HCT116 (cell line): ENCODE measurements around the gene TMBIM6. TPM values are rescaled to one million over a fixed set of nuclear protein-coding genes. Genes with fewer than 3 reads are reported as not detected.

ENCODE experiments used
- ATAC-seq: fragments of 200-7000 bp; cut with Tn5 transposase; 2 replicates; pipeline ENCODE4 v1.9.1; 2020; ENCODE audit warnings: mild to moderate bottlenecking, moderate library complexity
- BruUV-seq: library from RNA; stranded (reverse); fragments of 400-500 nt; replicated peaks from 2 replicates; lab custom pipeline; 2021; lab: Mats Ljungman, UMichigan
- CTCF ChIA-PET: fragments of 300-600 bp; sonication (Branson Sonifier 250); formaldehyde crosslinking; loops from one replicate; lab custom pipeline; 2021; ENCODE audit warnings: antibody characterized with exemption; lab: Charles Lee
- POLR2A ChIA-PET: fragments of 300-600, 350-600 bp; sonication (Branson Sonifier 250); formaldehyde crosslinking; loops from one replicate; lab custom pipeline; 2021; ENCODE audit warnings: antibody characterized with exemption; lab: Charles Lee
- RAD21 ChIA-PET, 2 experiments: fragments of 300-600 bp; sonication (Branson Sonifier 250); formaldehyde crosslinking; loops; one replicate each; lab custom pipeline; 2023; ENCODE audit warnings: low total read pairs in 2 of 2; ENCODE audit not compliant: uncharacterized antibody in 2 of 2, unreplicated experiment in 2 of 2, low non-redundant PET in 1 of 2; lab: Charles Lee
- DNase-seq: peaks from one replicate; pipeline ENCODE4 v3.0.0-alpha.2; 2010; ENCODE audit warnings: low read depth, low spot score
- H2AFZ ChIP-seq: fragments of 200-600 bp; shearing (Covaris generic), sonication (generic); 2 replicates; pipeline ENCODE4 v1.6.1; 2017; ENCODE audit warnings: low read depth, mixed run types, mixed read lengths, antibody characterized with exemption, low read length; ENCODE audit not compliant: poor library complexity, severe bottlenecking
- H3K27ac ChIP-seq: 2 replicates; pipeline ENCODE4 v1.5.1; 2012; ENCODE audit warnings: low read depth, low read length
- H3K27me3 ChIP-seq: fragments of 200-600 bp; sonication (generic); 2 replicates; pipeline ENCODE4 v1.6.1; 2016; ENCODE audit warnings: mixed run types, low read length, mixed read lengths; ENCODE audit not compliant: insufficient read depth
- H3K36me3 ChIP-seq, 2 experiments: fragments of 200-500 bp in 1 of 2; fragments of 200-600 bp in 1 of 2; sonication (Bioruptor generic) in 1 of 2; sonication (generic) in 1 of 2; 2 replicates each; pipeline versions ENCODE4 v1.5.1 to v1.6.1; 2014 to 2016; ENCODE audit warnings: low read length in 2 of 2, inconsistent platforms in 1 of 2, mixed read lengths in 1 of 2, mixed run types in 1 of 2; ENCODE audit not compliant: insufficient read depth in 2 of 2, control insufficient read depth in 1 of 2
- H3K4me1 ChIP-seq, 2 experiments: fragments of 200-600 bp in 1 of 2; sonication (generic) in 1 of 2; 2 replicates each; pipeline versions ENCODE4 v1.5.1 to v1.6.1; 2012 to 2017; ENCODE audit warnings: low read length in 2 of 2, inconsistent platforms in 1 of 2, mild to moderate bottlenecking in 1 of 2, mixed read lengths in 1 of 2, mixed run types in 1 of 2, moderate library complexity in 1 of 2; ENCODE audit not compliant: insufficient read depth in 2 of 2, control insufficient read depth in 1 of 2
- H3K4me2 ChIP-seq: fragments of 200-600 bp; sonication (generic); 2 replicates; pipeline ENCODE4 v1.6.1; 2017; ENCODE audit warnings: mixed run types, low read length, mixed read lengths
- H3K4me3 ChIP-seq, 2 experiments: fragments of 200-600 bp in 1 of 2; sonication (generic) in 1 of 2; replicated peaks in 1 of 2; 2 replicates each; pipeline ENCODE4 v1.5.1; 2011 to 2016; ENCODE audit warnings: low read length in 2 of 2, control low read depth in 1 of 2, low read depth in 1 of 2, mild to moderate bottlenecking in 1 of 2, mixed read lengths in 1 of 2, mixed run types in 1 of 2
- H3K79me2 ChIP-seq: fragments of 200-600 bp; sonication (generic); 2 replicates; pipeline ENCODE4 v1.6.1; 2017; ENCODE audit warnings: mild to moderate bottlenecking, mixed run types, low read length, moderate library complexity, mixed read lengths; ENCODE audit not compliant: insufficient read depth
- H3K9ac ChIP-seq: fragments of 200-600 bp; sonication (generic); 2 replicates; pipeline ENCODE4 v1.6.1; 2016; ENCODE audit warnings: low read length, mixed read lengths
- H3K9me2 ChIP-seq: fragments of 200-600 bp; sonication (generic), shearing (Covaris generic); 2 replicates; pipeline ENCODE4 v1.6.1; 2017; ENCODE audit warnings: mixed run types, mild to moderate bottlenecking, moderate library complexity; ENCODE audit not compliant: insufficient read depth
- H3K9me3 ChIP-seq, 2 experiments: fragments of 200-500 bp in 1 of 2; fragments of 200-600 bp in 1 of 2; sonication (Bioruptor generic) in 1 of 2; sonication (generic) in 1 of 2; 2 replicates each; pipeline ENCODE4 v1.6.1; 2014 to 2017; ENCODE audit warnings: low read length in 2 of 2, mixed read lengths in 2 of 2, inconsistent platforms in 1 of 2, low read depth in 1 of 2, mild to moderate bottlenecking in 1 of 2, mixed run types in 1 of 2, moderate library complexity in 1 of 2; ENCODE audit not compliant: control insufficient read depth in 1 of 2, insufficient read depth in 1 of 2
- H4K20me1 ChIP-seq: fragments of 200-600 bp; sonication (generic), shearing (Covaris generic); 2 replicates; pipeline ENCODE4 v1.6.1; 2017; ENCODE audit warnings: mixed run types, mild to moderate bottlenecking, moderate library complexity; ENCODE audit not compliant: insufficient read depth
- CBX3 ChIP-seq: IDR thresholded peaks from 2 replicates; pipeline ENCODE4 v1.6.1; 2012; ENCODE audit warnings: low read depth
- CEBPB ChIP-seq: IDR thresholded peaks from 2 replicates; pipeline ENCODE4 v1.6.1; 2012; ENCODE audit warnings: low read depth
- EGR1 ChIP-seq: IDR thresholded peaks from 2 replicates; pipeline ENCODE4 v1.6.1; 2012; ENCODE audit warnings: low read depth
- ELF1 ChIP-seq: IDR thresholded peaks from 2 replicates; pipeline ENCODE4 v1.6.1; 2012; ENCODE audit warnings: low read depth, borderline replicate concordance
- EZH2phosphoT487 ChIP-seq: fragments of 200-600 bp; IDR thresholded peaks from 2 replicates; pipeline ENCODE4 v1.6.1; 2018; ENCODE audit warnings: antibody characterized with exemption, borderline replicate concordance
- FOSL1 ChIP-seq: IDR thresholded peaks from 2 replicates; pipeline ENCODE4 v1.6.1; 2012; ENCODE audit warnings: low read depth
- JUND ChIP-seq: IDR thresholded peaks from 2 replicates; pipeline ENCODE4 v1.6.1; 2012
- MAX ChIP-seq: IDR thresholded peaks from 2 replicates; pipeline ENCODE4 v1.6.1; 2012
- POLR2A ChIP-seq: IDR thresholded peaks from 2 replicates; pipeline ENCODE4 v1.7.0; 2011; ENCODE audit warnings: borderline replicate concordance; ENCODE audit not compliant: insufficient read depth, insufficient read length; ENCODE audit errors: extremely low read depth
- POLR2AphosphoS5 ChIP-seq: IDR thresholded peaks from 2 replicates; pipeline ENCODE4 v1.6.1; 2011; ENCODE audit warnings: mild to moderate bottlenecking, low read depth, low read length, moderate library complexity
- RAD21 ChIP-seq: IDR thresholded peaks from 2 replicates; pipeline ENCODE4 v1.6.1; 2012; ENCODE audit warnings: low read depth, mild to moderate bottlenecking
- REST ChIP-seq: IDR thresholded peaks from 2 replicates; pipeline ENCODE4 v1.6.1; 2012; ENCODE audit warnings: low read depth
- SIN3A ChIP-seq: IDR thresholded peaks from 2 replicates; pipeline ENCODE4 v1.6.1; 2012; ENCODE audit warnings: low read depth
- SP1 ChIP-seq: IDR thresholded peaks from 2 replicates; pipeline ENCODE4 v1.6.1; 2012; ENCODE audit warnings: low read depth
- YY1 ChIP-seq: IDR thresholded peaks from 2 replicates; pipeline ENCODE4 v1.6.1; 2011; ENCODE audit warnings: low read length, low read depth, moderate library complexity, mild to moderate bottlenecking; ENCODE audit not compliant: insufficient replicate concordance; ENCODE audit errors: extremely low read depth
- ZFX ChIP-seq: fragments of 450-650 bp; IDR thresholded peaks from 2 replicates; pipeline ENCODE4 v1.6.1; 2017
- ZNF274 ChIP-seq: fragments of 200-500 bp; sonication (Bioruptor generic); IDR thresholded peaks from 2 replicates; pipeline ENCODE4 v1.6.1; 2014; ENCODE audit warnings: mild to moderate bottlenecking, low read depth, low read length, inconsistent platforms
- intact Hi-C: fragments of 100-400 bp; cut with micrococcal nuclease; formaldehyde crosslinking; loops from 2 replicates; pipeline ENCODE4 v1.10.0; 2022
- total RNA-seq: library from RNA; stranded (reverse); gene quantifications from one replicate; pipeline ENCODE4 v1.2.1, GENCODE V29; 2021; ENCODE audit not compliant: unreplicated experiment
- TF ChIP-seq, protein P1 (sequence below): IDR thresholded peaks from 2 replicates; pipeline ENCODE4 v1.6.1; 2012
- TF ChIP-seq, protein P2 (sequence below), 3 experiments: fragments of 200-600 bp in 1 of 3; sonication (generic) in 1 of 3; IDR thresholded peaks in 2 of 3; conservative IDR thresholded peaks in 1 of 3; 2 replicates each; pipeline ENCODE4 v1.5.1; 2012 to 2017; ENCODE audit warnings: low read depth in 2 of 3, low read length in 2 of 3, antibody characterized with exemption in 1 of 3, borderline replicate concordance in 1 of 3, control low read depth in 1 of 3, mild to moderate bottlenecking in 1 of 3, mixed read lengths in 1 of 3, mixed run types in 1 of 3, moderate library complexity in 1 of 3; ENCODE audit not compliant: insufficient read depth in 1 of 3
- TF ChIP-seq, protein P3 (sequence below): IDR thresholded peaks from 2 replicates; pipeline ENCODE4 v1.6.1; 2011; ENCODE audit warnings: mild to moderate bottlenecking, low read length, moderate library complexity; ENCODE audit not compliant: insufficient replicate concordance; ENCODE audit errors: extremely low read depth

The TMBIM6 gene
- total RNA-seq, 1 experiment from 2014 or later: 510 TPM

GRCh38 chr12:49806877-49807276 is 65.5 kb downstream of the TMBIM6 start:
- CTCF ChIA-PET: no interaction called here
- DNase-seq (no peak), ATAC-seq (no peak)
- Histone ChIP-seq H2AFZ (no peak overlapping the region), H3K4me1 (no peaks in the 10 kb centered on the region), H3K4me2 (no peak overlapping the region), H3K9me3 (no peaks in the 10 kb centered on the region), H3K9ac (no peak overlapping the region), H3K79me2 (no peaks in the 10 kb centered on the region), H3K27me3 (no peaks in the 10 kb centered on the region), H3K4me3 (no peak overlapping the region), H3K27ac (no peak overlapping the region), H3K9me2 (no peaks in the 10 kb centered on the region), H3K36me3 (no peaks in the 10 kb centered on the region), H4K20me1 (no peaks in the 10 kb centered on the region)
- TF ChIP-seq SP1 (no peak), REST (no peak), FOSL1 (no peak), ZNF274 (no peak), CEBPB (no peak), POLR2AphosphoS5 (no peak), CBX3 (no peak), JUND (no peak), ZFX (no peak), ELF1 (no peak), SIN3A (no peak), EZH2phosphoT487 (no peak), RAD21 (no peak), YY1 (no peak), POLR2A (no peak), EGR1 (no peak), MAX (no peak)
- TF ChIP-seq, protein P1, sequence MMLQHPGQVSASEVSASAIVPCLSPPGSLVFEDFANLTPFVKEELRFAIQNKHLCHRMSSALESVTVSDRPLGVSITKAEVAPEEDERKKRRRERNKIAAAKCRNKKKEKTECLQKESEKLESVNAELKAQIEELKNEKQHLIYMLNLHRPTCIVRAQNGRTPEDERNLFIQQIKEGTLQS: no peak
- TF ChIP-seq, protein P2, sequence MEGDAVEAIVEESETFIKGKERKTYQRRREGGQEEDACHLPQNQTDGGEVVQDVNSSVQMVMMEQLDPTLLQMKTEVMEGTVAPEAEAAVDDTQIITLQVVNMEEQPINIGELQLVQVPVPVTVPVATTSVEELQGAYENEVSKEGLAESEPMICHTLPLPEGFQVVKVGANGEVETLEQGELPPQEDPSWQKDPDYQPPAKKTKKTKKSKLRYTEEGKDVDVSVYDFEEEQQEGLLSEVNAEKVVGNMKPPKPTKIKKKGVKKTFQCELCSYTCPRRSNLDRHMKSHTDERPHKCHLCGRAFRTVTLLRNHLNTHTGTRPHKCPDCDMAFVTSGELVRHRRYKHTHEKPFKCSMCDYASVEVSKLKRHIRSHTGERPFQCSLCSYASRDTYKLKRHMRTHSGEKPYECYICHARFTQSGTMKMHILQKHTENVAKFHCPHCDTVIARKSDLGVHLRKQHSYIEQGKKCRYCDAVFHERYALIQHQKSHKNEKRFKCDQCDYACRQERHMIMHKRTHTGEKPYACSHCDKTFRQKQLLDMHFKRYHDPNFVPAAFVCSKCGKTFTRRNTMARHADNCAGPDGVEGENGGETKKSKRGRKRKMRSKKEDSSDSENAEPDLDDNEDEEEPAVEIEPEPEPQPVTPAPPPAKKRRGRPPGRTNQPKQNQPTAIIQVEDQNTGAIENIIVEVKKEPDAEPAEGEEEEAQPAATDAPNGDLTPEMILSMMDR (IDR thresholded peaks at IDR 0.05 in 2 of 3, conservative IDR thresholded peaks at IDR 0.05 in 1 of 3; ENCODE audit: borderline replicate concordance in 1 of 3, insufficient read depth in 1 of 3, low read depth in 2 of 3, low read length in 2 of 3): no peak
- TF ChIP-seq, protein P3, sequence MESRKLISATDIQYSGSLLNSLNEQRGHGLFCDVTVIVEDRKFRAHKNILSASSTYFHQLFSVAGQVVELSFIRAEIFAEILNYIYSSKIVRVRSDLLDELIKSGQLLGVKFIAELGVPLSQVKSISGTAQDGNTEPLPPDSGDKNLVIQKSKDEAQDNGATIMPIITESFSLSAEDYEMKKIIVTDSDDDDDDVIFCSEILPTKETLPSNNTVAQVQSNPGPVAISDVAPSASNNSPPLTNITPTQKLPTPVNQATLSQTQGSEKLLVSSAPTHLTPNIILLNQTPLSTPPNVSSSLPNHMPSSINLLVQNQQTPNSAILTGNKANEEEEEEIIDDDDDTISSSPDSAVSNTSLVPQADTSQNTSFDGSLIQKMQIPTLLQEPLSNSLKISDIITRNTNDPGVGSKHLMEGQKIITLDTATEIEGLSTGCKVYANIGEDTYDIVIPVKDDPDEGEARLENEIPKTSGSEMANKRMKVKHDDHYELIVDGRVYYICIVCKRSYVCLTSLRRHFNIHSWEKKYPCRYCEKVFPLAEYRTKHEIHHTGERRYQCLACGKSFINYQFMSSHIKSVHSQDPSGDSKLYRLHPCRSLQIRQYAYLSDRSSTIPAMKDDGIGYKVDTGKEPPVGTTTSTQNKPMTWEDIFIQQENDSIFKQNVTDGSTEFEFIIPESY: no peak
- POLR2A ChIA-PET: no interaction called here
- RAD21 ChIA-PET: no interaction called here
- BruUV-seq: no TSS peak
- intact Hi-C loops: no loop called here
